CD4-positive, alpha-beta T cell (primary cell): ENCODE measurements around the gene TEX2. TPM values are rescaled to one million over a fixed set of nuclear protein-coding genes. Genes with fewer than 3 reads are reported as not detected.

Source experiments
- ATAC-seq: fragments of 200-7000 bp; cut with Tn5 transposase; one replicate; pipeline ENCODE4 v1.10.0; 2022; ENCODE audit warnings: mild to moderate bottlenecking; ENCODE audit not compliant: poor library complexity
- CTCF ChIA-PET: fragments of 350-600 bp; sonication (Branson Sonifier 250); formaldehyde crosslinking; loops from one replicate; lab custom pipeline; 2021; ENCODE audit warnings: antibody characterized with exemption, inconsistent platforms; lab: Charles Lee
- POLR2A ChIA-PET: fragments of 350-600 bp; sonication (Branson Sonifier 250); formaldehyde crosslinking; loops from one replicate; lab custom pipeline; 2021; ENCODE audit warnings: antibody characterized with exemption, inconsistent platforms; lab: Charles Lee
- DNase-seq, 14 experiments: peaks; one replicate each; pipeline ENCODE4 v3.0.0-alpha.2; 2013 to 2020; ENCODE audit warnings: mixed read lengths in 2 of 14
- H3K27ac ChIP-seq, 2 donors: one replicate each; pipeline versions ENCODE4 v1.5.1 to v1.7.0; 2013; ENCODE audit warnings: low read length in 2 of 2, low read depth in 1 of 2, mild to moderate bottlenecking in 1 of 2
- H3K27me3 ChIP-seq, 2 experiments: 1 replicate in 1 of 2; 2 replicates in 1 of 2; pipeline versions ENCODE4 v1.6.1 to v1.7.0; 2013; ENCODE audit warnings: low read length in 2 of 2, control low read depth in 1 of 2, mild to moderate bottlenecking in 1 of 2, moderate library complexity in 1 of 2; ENCODE audit not compliant: insufficient read depth in 2 of 2, control insufficient read depth in 1 of 2
- H3K36me3 ChIP-seq: one replicate; pipeline ENCODE4 v1.6.1; 2013; ENCODE audit warnings: low read length, control low read depth; ENCODE audit not compliant: insufficient read depth
- H3K4me1 ChIP-seq: one replicate; pipeline ENCODE4 v1.6.1; 2013; ENCODE audit warnings: low read length, control low read depth; ENCODE audit not compliant: insufficient read depth
- H3K4me3 ChIP-seq: one replicate; pipeline ENCODE4 v1.5.1; 2013; ENCODE audit warnings: mild to moderate bottlenecking, low read length, moderate library complexity
- H3K9me3 ChIP-seq, 2 experiments: 1 replicate in 1 of 2; 2 replicates in 1 of 2; pipeline versions ENCODE4 v1.6.1 to v1.7.0; 2013; ENCODE audit warnings: low read length in 2 of 2, mild to moderate bottlenecking in 2 of 2, control low read depth in 1 of 2, moderate library complexity in 1 of 2; ENCODE audit not compliant: control insufficient read depth in 1 of 2, insufficient read depth in 1 of 2
- H3K27ac Mint-ChIP-seq: one replicate; pipeline ENCODE4 v1.8.0; 2020; ENCODE audit warnings: mixed read lengths
- H3K27me3 Mint-ChIP-seq: one replicate; pipeline ENCODE4 v1.8.0; 2021; ENCODE audit warnings: mixed read lengths
- H3K36me3 Mint-ChIP-seq: one replicate; pipeline ENCODE4 v1.8.0; 2021; ENCODE audit warnings: low read depth, mixed read lengths
- H3K4me1 Mint-ChIP-seq: one replicate; pipeline ENCODE4 v1.8.0; 2021; ENCODE audit warnings: low read depth, mixed read lengths
- H3K4me3 Mint-ChIP-seq: one replicate; pipeline ENCODE4 v1.8.0; 2020; ENCODE audit warnings: mild to moderate bottlenecking, mixed read lengths
- H3K9me3 Mint-ChIP-seq: one replicate; pipeline ENCODE4 v1.8.0; 2020; ENCODE audit warnings: mixed read lengths
- CTCF ChIP-seq: fragments of 200-600 bp; IDR thresholded peaks from one replicate; pipeline ENCODE4 v1.8.0; 2022; ENCODE audit warnings: antibody characterized with exemption, mild to moderate bottlenecking
- intact Hi-C, 2 experiments: fragments of 100-400 bp; cut with DNase I in 1 of 2; cut with micrococcal nuclease in 1 of 2; formaldehyde crosslinking; loops; one replicate each; pipeline versions ENCODE4 v1.15.1 to v1.9.0; 2023 to 2025; cut with DNase I, micrococcal nuclease
- total RNA-seq, 174 experiments: library from RNA in 2 of 174; stranded (reverse) in 2 of 174; gene quantifications; one replicate each; pipeline ENCODE4 v1.2.3 and lab custom pipeline; 2021 to 2026

Gene TEX2
- total RNA-seq, 2 experiments from 2014 or later = 8.6 to 8.9 TPM

- POLR2A ChIA-PET = no interaction called here
- Histone ChIP-seq H3K27me3 (no peaks in the 10 kb centered on the region), H3K36me3 (peaks cover 8% of the 10 kb centered on the region), H3K9me3 (peaks cover 0 to 6% of the 10 kb centered on the region in 2 experiments), H3K4me3 (no peak overlapping the region), H3K4me1 (peaks cover 6% of the 10 kb centered on the region), H3K27ac (no peak overlapping the region)
- CTCF ChIA-PET = interaction anchor here (1.1 kb wide), 1 partner anchor 30 kb away, joined by 3 read pairs; no protein-coding TSS in a partner anchor
- Mint-ChIP-seq H3K9me3 (peaks cover 2% of the 10 kb centered on the region), H3K4me1 (peaks cover 21% of the 10 kb centered on the region), H3K27me3 (no peaks in the 10 kb centered on the region), H3K27ac (no peak overlapping the region), H3K4me3 (no peak overlapping the region), H3K36me3 (peaks cover 30% of the 10 kb centered on the region)
- TF ChIP-seq CTCF = no peak
- intact Hi-C loops = no loop called here
- ATAC-seq (no peak), DNase-seq (no peak)
Observed at GRCh38 chr17:64198331-64199090, 64.5 kb downstream of the TEX2 start.

- no peak for TF ChIP-seq CTCF
- ATAC-seq (no peak), DNase-seq (no peak)
- H3K36me3 Mint-ChIP-seq = peaks cover 42% of the 10 kb centered on the region
- H3K27ac Mint-ChIP-seq = no peak overlapping the region
- no peak overlapping the region for H3K4me3 ChIP-seq
- peaks cover 2% of the 10 kb centered on the region for H3K9me3 Mint-ChIP-seq
- H3K9me3 ChIP-seq = peaks cover 0 to 6% of the 10 kb centered on the region in 2 experiments
- peaks cover 12% of the 10 kb centered on the region for H3K4me1 Mint-ChIP-seq
- H3K4me3 Mint-ChIP-seq = no peak overlapping the region
- CTCF ChIA-PET = interaction anchor here (0.5 kb wide), 1 partner anchor 477 kb away, joined by 3 read pairs; no protein-coding TSS in a partner anchor
- H3K4me1 ChIP-seq = peaks cover 6% of the 10 kb centered on the region
- no peaks in the 10 kb centered on the region for H3K27me3 ChIP-seq
- intact Hi-C loops = no loop called here
- H3K27ac ChIP-seq = no peak overlapping the region
- no peaks in the 10 kb centered on the region for H3K27me3 Mint-ChIP-seq
- POLR2A ChIA-PET = no interaction called here
- peaks cover 21% of the 10 kb centered on the region for H3K36me3 ChIP-seq
Observed at GRCh38 chr17:64196601-64197000, 66.5 kb downstream of the TEX2 start.

GRCh38 chr17:64193561-64193960 lies 69.5 kb downstream of the TEX2 start:
- H3K36me3 ChIP-seq = peaks cover 23% of the 10 kb centered on the region
- H3K27ac ChIP-seq = no peak overlapping the region
- no peak for TF ChIP-seq CTCF
- H3K4me3 ChIP-seq = no peak overlapping the region
- Mint-ChIP-seq H3K27me3 (no peaks in the 10 kb centered on the region), H3K9me3 (peaks cover 2% of the 10 kb centered on the region), H3K27ac (no peak overlapping the region), H3K4me3 (no peak overlapping the region), H3K36me3 (peaks cover 47% of the 10 kb centered on the region), H3K4me1 (no peaks in the 10 kb centered on the region)
- no peak for ATAC-seq
- H3K4me1 ChIP-seq = no peaks in the 10 kb centered on the region
- DNase-seq = no peak
- ChIA-PET POLR2A (interaction anchor here (0.6 kb wide), 1 partner anchor 455 kb away, joined by 3 read pairs; no protein-coding TSS in a partner anchor), CTCF (no interaction called here)
- intact Hi-C loops = no loop called here
- no peaks in the 10 kb centered on the region for H3K27me3 ChIP-seq
- H3K9me3 ChIP-seq = peaks cover 0 to 6% of the 10 kb centered on the region in 2 experiments
